ENCODE measurements around the gene PKN2. TPM values are rescaled to one million over a fixed set of nuclear protein-coding genes. Genes with fewer than 3 reads are reported as not detected.

PKN2 gene
- total RNA-seq, 1 experiment from 2014 or later, result 32.5 TPM

DNA sequence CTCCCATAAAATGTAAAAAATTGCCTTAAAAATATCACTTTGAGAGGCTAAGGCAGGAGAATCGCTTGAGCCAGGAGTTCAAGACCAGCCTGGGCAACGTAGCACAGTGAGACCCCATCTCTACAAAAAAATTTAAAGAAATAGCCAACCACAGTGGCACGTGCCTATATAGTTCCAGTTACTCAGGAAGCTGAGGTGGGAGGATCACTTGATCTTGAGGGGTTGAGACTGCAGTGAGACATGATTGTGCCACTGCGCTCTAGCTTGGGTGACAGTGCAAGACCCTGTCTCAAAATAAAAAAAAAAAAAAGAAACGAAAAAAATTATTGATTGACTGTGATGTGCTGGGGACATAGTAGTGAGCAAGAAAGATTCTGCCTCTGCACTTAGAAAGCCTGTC lies 38.4 kb downstream of the PKN2 start:
- no peak overlapping the region for H3K56ac ChIP-seq (ENCODE audit: insufficient read length, low read depth, low read length)
- H4K5ac ChIP-seq (ENCODE audit: insufficient read length, low read depth, low read length), result no peak overlapping the region
- H3K9me3 Mint-ChIP-seq, result no peaks in the 10 kb centered on the region
- H2BK5ac ChIP-seq (ENCODE audit: insufficient read length, low read length), result no peak overlapping the region
- no peak overlapping the region for H4K8ac ChIP-seq (replicated peaks; ENCODE audit: insufficient read length, low read depth, low read length)
- H4K20me1 ChIP-seq (ENCODE audit: control insufficient read depth, insufficient read depth, insufficient read length), result no peaks in the 10 kb centered on the region
- H3K36me3 Mint-ChIP-seq (ENCODE audit: insufficient read depth in 1 of 3, low read depth in 3 of 3), result 0 out of 7 replicates have a peak, but pooled peaks cover 0 to 1% (median 0%) of the 10 kb centered on the region in 3 experiments
- peaks cover 5% of the 10 kb centered on the region for H3K79me1 ChIP-seq (ENCODE audit: insufficient read depth, low read depth, low read length, poor library complexity, severe bottlenecking)
- WGBS (ENCODE audit: extremely low coverage, insufficient read length, low lambda C conversion rate), result no CpG with 5 or more reads among the region's 5 CpGs
- H3K4ac ChIP-seq (ENCODE audit: low read depth, low read length), result no peak overlapping the region
- H3K4me2 ChIP-seq (ENCODE audit: insufficient read depth, insufficient read length, low read length), result no peak overlapping the region
- no peaks in the 10 kb centered on the region for H3K27me3 Mint-ChIP-seq (ENCODE audit: low read depth)
- H2BK120ac ChIP-seq (ENCODE audit: low read depth, low read length, poor library complexity, severe bottlenecking), result no peak overlapping the region
- DNase-seq, result no peak
- no peak overlapping the region for H3K9ac ChIP-seq (ENCODE audit: extremely low read depth, insufficient read length, low read length)
- no peaks in the 10 kb centered on the region; the same call in 1 of the 2 replicates for H3K4me1 ChIP-seq (ENCODE audit: insufficient read depth, low read length)
- no peak overlapping the region for H2BK15ac ChIP-seq (ENCODE audit: low read depth, low read length)
- H3K79me2 ChIP-seq (ENCODE audit: insufficient read depth, low read length), result peaks cover 10% of the 10 kb centered on the region; the same call in 1 of the 2 replicates
- H3K27ac Mint-ChIP-seq, result peak overlapping the region in 1 of 3 experiments; percentile 12; a peak in 1 of 7 replicates
- H3K4me1 Mint-ChIP-seq, result 0 out of 4 replicates have a peak, but pooled peaks cover 0 to 1% of the 10 kb centered on the region in 2 experiments
- H3K9me3 ChIP-seq (ENCODE audit: control insufficient read depth, low read depth, low read length), result no peaks in the 10 kb centered on the region
- H3T11ph ChIP-seq (ENCODE audit: low read length), result no peak overlapping the region
- no peak overlapping the region for H2BK20ac ChIP-seq (ENCODE audit: low read depth, low read length, poor library complexity, severe bottlenecking)
- no peak overlapping the region for H3K14ac ChIP-seq (ENCODE audit: insufficient read depth, low read length)
- no peak overlapping the region for H3K4me3 Mint-ChIP-seq
- H3K23ac ChIP-seq (ENCODE audit: insufficient read length, low read depth, low read length), result no peak overlapping the region
- no peaks in the 10 kb centered on the region for H3K27me3 ChIP-seq (ENCODE audit: insufficient read depth, low read length)
- H3K23me2 ChIP-seq (ENCODE audit: insufficient read length, low read depth, low read length, poor library complexity, severe bottlenecking), result no peaks in the 10 kb centered on the region
- no peak overlapping the region for H3K27ac ChIP-seq (ENCODE audit: insufficient read length, low read depth, low read length)
- no peak overlapping the region for H2AFZ ChIP-seq (ENCODE audit: low read length)
- H4K91ac ChIP-seq (ENCODE audit: insufficient read length, low read depth, low read length), result no peak overlapping the region
- no peak overlapping the region for H2BK12ac ChIP-seq (ENCODE audit: insufficient read length, low read depth, low read length)
- H2AK5ac ChIP-seq (ENCODE audit: insufficient read length, low read length), result no peak overlapping the region
- TF ChIP-seq, protein P1, sequence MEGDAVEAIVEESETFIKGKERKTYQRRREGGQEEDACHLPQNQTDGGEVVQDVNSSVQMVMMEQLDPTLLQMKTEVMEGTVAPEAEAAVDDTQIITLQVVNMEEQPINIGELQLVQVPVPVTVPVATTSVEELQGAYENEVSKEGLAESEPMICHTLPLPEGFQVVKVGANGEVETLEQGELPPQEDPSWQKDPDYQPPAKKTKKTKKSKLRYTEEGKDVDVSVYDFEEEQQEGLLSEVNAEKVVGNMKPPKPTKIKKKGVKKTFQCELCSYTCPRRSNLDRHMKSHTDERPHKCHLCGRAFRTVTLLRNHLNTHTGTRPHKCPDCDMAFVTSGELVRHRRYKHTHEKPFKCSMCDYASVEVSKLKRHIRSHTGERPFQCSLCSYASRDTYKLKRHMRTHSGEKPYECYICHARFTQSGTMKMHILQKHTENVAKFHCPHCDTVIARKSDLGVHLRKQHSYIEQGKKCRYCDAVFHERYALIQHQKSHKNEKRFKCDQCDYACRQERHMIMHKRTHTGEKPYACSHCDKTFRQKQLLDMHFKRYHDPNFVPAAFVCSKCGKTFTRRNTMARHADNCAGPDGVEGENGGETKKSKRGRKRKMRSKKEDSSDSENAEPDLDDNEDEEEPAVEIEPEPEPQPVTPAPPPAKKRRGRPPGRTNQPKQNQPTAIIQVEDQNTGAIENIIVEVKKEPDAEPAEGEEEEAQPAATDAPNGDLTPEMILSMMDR (conservative IDR thresholded peaks at IDR 0.05), result no peak
- no peak overlapping the region for H3K18ac ChIP-seq (ENCODE audit: insufficient read length, low read depth, low read length)
